ENCODE data around the gene MRPS31. TPM values are rescaled to one million over a fixed set of nuclear protein-coding genes. Genes with fewer than 3 reads are reported as not detected.
"Not testable (repeated sequence)": the region's sequence is repeated elsewhere in the genome, so short reads cannot be mapped to it uniquely, and the experiment has no call there.

MRPS31 gene
- total RNA-seq, 1 experiment from 2014 or later, result 37.0 TPM

DNA sequence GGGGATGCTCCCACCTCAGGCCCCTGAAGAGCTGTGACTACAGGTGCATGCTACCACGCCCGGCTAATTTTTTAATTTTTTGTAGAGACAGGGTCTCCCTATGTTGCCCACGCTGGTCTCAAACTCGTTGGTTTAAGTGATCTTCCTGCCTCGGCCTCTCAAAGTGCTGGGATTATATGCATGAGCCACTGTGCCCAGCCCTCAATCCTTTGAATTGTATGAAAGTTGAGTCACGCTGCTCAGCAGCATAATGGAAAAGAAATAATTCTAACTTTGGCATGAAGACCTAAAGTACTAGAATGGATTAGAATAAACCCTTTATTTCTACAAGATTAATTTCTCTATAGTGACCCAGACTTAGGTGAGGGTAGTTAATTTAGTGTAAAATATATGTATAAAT is 42.4 kb downstream of the MRPS31 start:
- POLR2A ChIA-PET, result no interaction called here
- Histone ChIP-seq H3K4me3 (ENCODE audit: low read depth, low read length) (no peak overlapping the region), H3K4me1 (no peaks in the 10 kb centered on the region), H3K9me3 (no peaks in the 10 kb centered on the region), H3K27me3 (replicated peaks; ENCODE audit: control insufficient read depth, insufficient read depth, low read length) (no peaks in the 10 kb centered on the region), H3K36me3 (ENCODE audit: control insufficient read depth, insufficient read depth, low read length) (no peaks in the 10 kb centered on the region)
- no peak overlapping the region for H3K4me3 Mint-ChIP-seq (ENCODE audit: unreplicated experiment)
- no TSS peak for BruUV-seq (replicated peaks)
- H3K27me3 Mint-ChIP-seq (ENCODE audit: insufficient read depth, unreplicated experiment), result no peaks in the 10 kb centered on the region
- intact Hi-C loops (cut with micrococcal nuclease; ENCODE audit: unreplicated experiment), result no loop called here
- H3K36me3 Mint-ChIP-seq (ENCODE audit: insufficient read depth, unreplicated experiment), result peaks cover 14% of the 10 kb centered on the region
- H3K27ac Mint-ChIP-seq (ENCODE audit: unreplicated experiment), result no peak overlapping the region
- no peaks in the 10 kb centered on the region for H3K9me3 Mint-ChIP-seq (ENCODE audit: unreplicated experiment)
- TF ChIP-seq, protein P1, sequence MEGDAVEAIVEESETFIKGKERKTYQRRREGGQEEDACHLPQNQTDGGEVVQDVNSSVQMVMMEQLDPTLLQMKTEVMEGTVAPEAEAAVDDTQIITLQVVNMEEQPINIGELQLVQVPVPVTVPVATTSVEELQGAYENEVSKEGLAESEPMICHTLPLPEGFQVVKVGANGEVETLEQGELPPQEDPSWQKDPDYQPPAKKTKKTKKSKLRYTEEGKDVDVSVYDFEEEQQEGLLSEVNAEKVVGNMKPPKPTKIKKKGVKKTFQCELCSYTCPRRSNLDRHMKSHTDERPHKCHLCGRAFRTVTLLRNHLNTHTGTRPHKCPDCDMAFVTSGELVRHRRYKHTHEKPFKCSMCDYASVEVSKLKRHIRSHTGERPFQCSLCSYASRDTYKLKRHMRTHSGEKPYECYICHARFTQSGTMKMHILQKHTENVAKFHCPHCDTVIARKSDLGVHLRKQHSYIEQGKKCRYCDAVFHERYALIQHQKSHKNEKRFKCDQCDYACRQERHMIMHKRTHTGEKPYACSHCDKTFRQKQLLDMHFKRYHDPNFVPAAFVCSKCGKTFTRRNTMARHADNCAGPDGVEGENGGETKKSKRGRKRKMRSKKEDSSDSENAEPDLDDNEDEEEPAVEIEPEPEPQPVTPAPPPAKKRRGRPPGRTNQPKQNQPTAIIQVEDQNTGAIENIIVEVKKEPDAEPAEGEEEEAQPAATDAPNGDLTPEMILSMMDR (IDR thresholded peaks at IDR 0.05; ENCODE audit: insufficient read depth in 1 of 2, low read depth in 1 of 2, low read length in 1 of 2, severe bottlenecking in 1 of 2, unreplicated experiment in 1 of 2), result no peak
- H3K4me1 Mint-ChIP-seq (ENCODE audit: low read depth, unreplicated experiment), result no peaks in the 10 kb centered on the region
- DNase-seq, result no peak
- CTCF ChIA-PET, result no interaction called here

DNA sequence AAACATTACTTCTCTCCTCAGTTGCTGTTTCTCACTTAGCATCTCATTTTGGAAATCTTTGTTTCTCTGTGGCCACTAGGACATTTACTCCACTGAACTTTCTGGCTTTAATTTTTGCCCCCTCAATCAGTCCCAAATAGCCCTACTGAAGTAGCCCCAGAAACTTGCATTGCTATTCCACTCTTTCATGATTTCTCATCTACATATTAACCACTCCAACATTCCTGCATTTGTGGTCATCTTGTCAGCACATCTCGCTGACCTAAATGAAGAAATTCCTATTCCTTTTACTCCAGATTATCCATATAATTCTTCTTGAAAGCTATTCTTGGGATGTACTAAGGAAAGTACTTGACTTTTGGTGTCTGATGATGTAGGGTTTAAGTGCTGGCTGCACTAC is 56.6 kb downstream of the MRPS31 start:
- H3K27me3 Mint-ChIP-seq (ENCODE audit: insufficient read depth, unreplicated experiment); H3K36me3 ChIP-seq (ENCODE audit: control insufficient read depth, insufficient read depth, low read length); H3K4me3 Mint-ChIP-seq (ENCODE audit: unreplicated experiment); H3K9me3 ChIP-seq; H3K27me3 ChIP-seq (replicated peaks; ENCODE audit: control insufficient read depth, insufficient read depth, low read length); H3K4me1 ChIP-seq; intact Hi-C loops (cut with micrococcal nuclease; ENCODE audit: unreplicated experiment); H3K9me3 Mint-ChIP-seq (ENCODE audit: unreplicated experiment); BruUV-seq (replicated peaks); H3K4me1 Mint-ChIP-seq (ENCODE audit: low read depth, unreplicated experiment); H3K36me3 Mint-ChIP-seq (ENCODE audit: insufficient read depth, unreplicated experiment); CTCF ChIA-PET; POLR2A ChIA-PET; DNase-seq; H3K27ac Mint-ChIP-seq (ENCODE audit: unreplicated experiment); H3K4me3 ChIP-seq (ENCODE audit: low read depth, low read length): not testable (repeated sequence)

DNA sequence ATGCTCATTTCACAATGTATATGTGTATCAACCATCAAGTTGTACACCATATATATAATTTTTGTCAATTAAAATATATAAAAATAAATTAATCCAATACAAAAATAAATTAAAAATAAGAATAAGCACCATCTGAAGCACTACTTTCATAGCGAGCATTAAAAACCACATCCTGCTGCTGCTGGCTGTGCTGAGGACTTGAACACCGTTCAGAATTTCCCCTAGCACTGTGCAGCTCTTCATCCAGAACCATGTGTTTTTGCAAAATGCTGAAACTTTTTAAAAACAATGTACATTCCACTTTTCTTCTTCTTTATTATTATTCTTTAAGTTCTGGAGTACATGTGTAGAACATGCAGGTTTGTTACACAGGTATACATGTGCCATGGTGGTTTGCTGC is 64.6 kb downstream of the MRPS31 start:
- no peaks in the 10 kb centered on the region for H3K27me3 ChIP-seq (replicated peaks; ENCODE audit: control insufficient read depth, insufficient read depth, low read length)
- Mint-ChIP-seq H3K9me3 (ENCODE audit: unreplicated experiment) (peaks cover 18% of the 10 kb centered on the region), H3K4me1 (ENCODE audit: low read depth, unreplicated experiment) (no peaks in the 10 kb centered on the region), H3K4me3 (ENCODE audit: unreplicated experiment) (no peak overlapping the region), H3K27ac (ENCODE audit: unreplicated experiment) (no peak overlapping the region), H3K36me3 (ENCODE audit: insufficient read depth, unreplicated experiment) (no peaks in the 10 kb centered on the region), H3K27me3 (ENCODE audit: insufficient read depth, unreplicated experiment) (no peaks in the 10 kb centered on the region)
- intact Hi-C loops (cut with micrococcal nuclease; ENCODE audit: unreplicated experiment), result no loop called here
- no TSS peak for BruUV-seq (replicated peaks)
- DNase-seq, result no peak
- H3K36me3 ChIP-seq (ENCODE audit: control insufficient read depth, insufficient read depth, low read length), result no peaks in the 10 kb centered on the region
- ChIA-PET CTCF (no interaction called here), POLR2A (no interaction called here)
- H3K9me3 ChIP-seq, result peaks cover 4% of the 10 kb centered on the region; the same call in 1 of the 2 replicates
- H3K4me3 ChIP-seq (ENCODE audit: low read depth, low read length), result no peak overlapping the region
- TF ChIP-seq, protein P1 (IDR thresholded peaks at IDR 0.05; ENCODE audit: insufficient read depth in 1 of 2, low read depth in 1 of 2, low read length in 1 of 2, severe bottlenecking in 1 of 2, unreplicated experiment in 1 of 2), result no peak
- H3K4me1 ChIP-seq, result no peaks in the 10 kb centered on the region

DNA sequence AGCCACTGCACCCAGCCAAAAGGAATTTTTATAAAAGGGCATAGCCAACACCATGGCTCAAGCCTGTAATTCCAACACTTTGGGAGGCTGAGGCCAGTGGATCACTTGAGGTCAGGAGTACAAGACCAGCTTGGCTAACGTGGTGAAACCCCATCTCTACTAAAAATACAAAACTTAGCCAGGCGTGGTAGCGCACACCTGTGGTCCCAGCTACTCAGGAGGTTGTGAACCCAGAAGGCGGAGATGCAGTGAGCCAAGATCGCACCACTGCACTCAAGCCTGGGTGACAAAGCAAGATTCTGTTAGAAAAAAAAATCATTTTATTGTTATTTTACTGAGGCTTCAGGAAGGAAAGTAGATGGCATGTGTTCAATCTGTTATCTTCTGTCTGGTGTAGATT is 73.3 kb downstream of the MRPS31 start:
- CTCF ChIA-PET, result interaction anchor here (0.7 kb wide), 1 partner anchor 148 kb away, joined by 3 read pairs; no protein-coding TSS in a partner anchor
- Mint-ChIP-seq H3K4me3 (ENCODE audit: unreplicated experiment) (no peak overlapping the region), H3K27me3 (ENCODE audit: insufficient read depth, unreplicated experiment) (no peaks in the 10 kb centered on the region), H3K4me1 (ENCODE audit: low read depth, unreplicated experiment) (no peaks in the 10 kb centered on the region), H3K9me3 (ENCODE audit: unreplicated experiment) (no peaks in the 10 kb centered on the region), H3K36me3 (ENCODE audit: insufficient read depth, unreplicated experiment) (no peaks in the 10 kb centered on the region), H3K27ac (ENCODE audit: unreplicated experiment) (no peak overlapping the region)
- TF ChIP-seq, protein P1 (IDR thresholded peaks at IDR 0.05; ENCODE audit: insufficient read depth in 1 of 2, low read depth in 1 of 2, low read length in 1 of 2, severe bottlenecking in 1 of 2, unreplicated experiment in 1 of 2), result no peak
- Histone ChIP-seq H3K27me3 (replicated peaks; ENCODE audit: control insufficient read depth, insufficient read depth, low read length) (no peaks in the 10 kb centered on the region), H3K4me3 (ENCODE audit: low read depth, low read length) (no peak overlapping the region), H3K9me3 (no peaks in the 10 kb centered on the region), H3K36me3 (ENCODE audit: control insufficient read depth, insufficient read depth, low read length) (no peaks in the 10 kb centered on the region), H3K4me1 (no peaks in the 10 kb centered on the region)
- intact Hi-C loops (cut with micrococcal nuclease; ENCODE audit: unreplicated experiment), result no loop called here
- POLR2A ChIA-PET, result no interaction called here
- DNase-seq, result no peak
- no TSS peak for BruUV-seq (replicated peaks)

Data from Caco-2 (cell line).